Fibroblast of skin of right biceps (primary cell): ENCODE measurements around the gene KDF1.
A peak's percentile ranks its signal among the peaks of the same experiment; 100 is the strongest.

Source experiments
- DNase-seq: peaks from one replicate; pipeline ENCODE4 v3.0.0-alpha.2; 2013

The KDF1 gene

DNA sequence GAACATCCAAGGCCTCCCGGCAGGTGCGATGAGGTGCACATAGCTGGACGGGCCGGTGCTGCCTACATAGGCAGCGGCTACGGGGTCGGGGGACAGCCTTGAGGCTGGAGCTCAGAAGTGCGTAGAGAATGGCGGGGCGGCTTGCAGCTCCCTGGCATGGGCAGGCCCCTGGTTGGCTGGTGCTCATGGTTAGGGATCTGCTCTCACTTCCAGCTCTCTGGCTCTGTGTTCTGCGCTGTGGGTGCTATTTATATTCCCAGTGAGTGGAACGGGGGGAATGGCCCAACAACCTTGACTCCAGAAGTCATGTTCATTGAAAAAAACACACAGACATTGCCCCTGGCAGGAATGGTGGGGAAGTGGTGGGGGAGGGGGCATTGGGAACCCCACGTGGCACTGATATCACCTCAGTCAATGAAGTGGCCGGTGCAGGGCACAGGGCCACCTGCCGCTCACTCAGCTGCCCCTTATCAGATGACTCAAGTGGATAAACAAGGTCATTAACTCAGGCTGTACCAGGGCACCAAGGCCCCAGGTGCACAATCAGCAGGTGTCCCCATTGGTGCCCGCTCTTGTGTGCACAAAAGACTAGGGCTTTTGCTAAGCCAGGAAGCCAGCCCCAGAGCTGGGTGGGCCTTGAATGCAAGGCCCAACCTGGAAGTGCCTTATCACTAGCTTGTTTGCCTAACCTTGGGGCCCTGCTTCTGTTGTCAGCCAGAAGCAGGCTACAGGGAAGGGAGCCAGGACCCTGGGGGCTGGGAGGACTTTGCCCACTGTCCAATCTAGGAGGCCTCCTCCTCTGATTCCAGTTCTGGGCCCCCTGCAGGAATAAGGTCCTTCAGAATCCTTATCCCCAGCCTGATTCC is 46.3 kb downstream of the KDF1 start, which contains the start of gene NR0B2:
Gene NR0B2 (minus strand): TSS at position 222 of the 866 bp plus-strand sequence. CDS start 35 bp downstream, at position 187.
- DNase-seq = no peak

- DNase-seq = no peak
Measured at GRCh38 chr1:26913389-26913753, 46.9 kb downstream of the KDF1 start.

DNA sequence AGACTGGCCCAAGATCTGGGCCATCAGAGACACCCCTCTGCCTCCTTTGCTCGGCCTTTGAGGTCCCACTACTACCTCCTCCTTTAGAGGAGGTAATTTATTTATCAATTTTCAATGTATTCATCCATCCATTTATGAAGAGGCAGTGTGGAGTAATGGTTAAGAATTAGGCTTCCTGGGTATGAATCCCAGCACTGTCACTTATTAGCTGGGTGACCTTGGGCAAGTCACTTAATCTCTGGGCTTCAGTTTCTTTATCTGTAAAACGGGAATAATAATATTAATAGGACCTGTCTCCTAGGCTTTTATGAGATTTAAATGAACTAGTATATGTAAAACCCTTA is 48.1 kb downstream of the KDF1 start:
- no peak for DNase-seq

DNA sequence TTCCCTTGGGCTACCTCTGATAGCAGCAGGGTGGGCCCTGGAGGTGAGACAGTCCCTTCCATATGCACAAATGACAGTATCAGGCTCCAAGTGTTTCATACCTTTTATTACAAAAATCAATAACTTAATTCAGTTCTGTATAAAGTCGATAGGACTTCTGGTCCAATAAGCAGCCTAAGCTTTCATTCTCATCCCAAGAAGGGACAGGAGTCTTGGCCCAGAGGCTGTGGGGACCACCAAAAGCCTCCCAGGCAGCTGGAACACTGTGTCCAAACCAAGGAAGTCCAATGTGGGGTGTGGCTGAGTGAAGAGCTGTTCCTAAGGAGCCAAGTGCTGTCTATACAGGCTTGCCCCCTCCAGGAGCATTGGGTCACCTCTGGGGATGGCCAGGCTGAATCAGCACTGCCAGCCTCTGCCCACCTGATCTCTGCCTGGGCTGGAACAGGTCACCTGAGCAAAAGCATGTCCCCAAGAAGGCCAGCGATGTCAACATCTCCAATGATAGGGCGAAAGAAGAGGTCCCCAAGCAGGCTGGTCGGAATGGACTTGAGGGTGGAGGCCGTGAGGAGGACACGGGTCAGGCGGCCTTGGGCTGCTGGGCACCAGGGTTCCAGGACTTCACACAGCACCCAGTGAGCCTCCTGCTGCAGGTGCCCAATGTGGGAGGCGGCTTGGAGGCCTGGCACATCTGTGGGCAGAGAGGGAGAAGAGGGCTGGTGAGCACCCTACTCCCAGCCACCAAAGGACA is 48.7 kb downstream of the KDF1 start:
- DNase-seq = no peak

DNA sequence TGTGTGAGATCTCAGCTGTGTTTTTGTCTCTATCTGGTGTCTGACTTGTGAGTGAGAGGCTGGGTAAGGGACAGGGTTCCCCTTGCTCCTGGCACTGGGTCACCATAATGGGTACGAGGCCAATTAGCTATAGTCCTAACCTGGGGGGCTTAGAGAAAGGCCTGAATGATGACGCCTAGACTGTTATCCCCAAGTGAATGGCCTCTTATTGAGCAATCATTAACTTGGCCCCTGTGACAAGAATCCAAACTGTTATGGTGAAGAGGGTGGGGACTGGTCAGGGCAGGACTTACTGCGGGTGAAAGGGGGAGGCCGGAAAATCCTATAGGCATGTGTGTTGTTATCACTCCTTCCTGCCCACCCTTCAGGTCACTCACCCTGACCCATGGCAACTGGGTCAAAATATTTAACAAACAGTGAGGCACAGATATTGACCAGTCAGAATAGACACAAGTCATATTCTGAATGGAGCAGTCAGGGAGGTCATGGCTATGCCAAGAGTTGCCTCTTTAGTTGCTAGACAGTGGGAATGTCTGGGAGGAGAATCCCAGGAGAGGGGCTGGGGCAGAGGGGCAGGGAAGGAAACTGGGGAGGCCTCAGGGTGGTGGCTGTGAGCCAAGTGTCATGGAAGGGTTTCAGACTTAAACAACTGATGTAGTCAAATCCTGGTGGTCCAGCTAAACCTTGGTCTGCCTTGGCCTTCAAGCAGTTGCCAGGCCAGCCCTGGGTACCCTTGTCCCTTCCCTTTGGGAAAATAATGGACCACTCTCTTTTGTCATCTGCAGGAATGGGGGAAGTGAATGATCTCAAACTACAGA is 49.7 kb downstream of the KDF1 start:
- no peak for DNase-seq

DNA sequence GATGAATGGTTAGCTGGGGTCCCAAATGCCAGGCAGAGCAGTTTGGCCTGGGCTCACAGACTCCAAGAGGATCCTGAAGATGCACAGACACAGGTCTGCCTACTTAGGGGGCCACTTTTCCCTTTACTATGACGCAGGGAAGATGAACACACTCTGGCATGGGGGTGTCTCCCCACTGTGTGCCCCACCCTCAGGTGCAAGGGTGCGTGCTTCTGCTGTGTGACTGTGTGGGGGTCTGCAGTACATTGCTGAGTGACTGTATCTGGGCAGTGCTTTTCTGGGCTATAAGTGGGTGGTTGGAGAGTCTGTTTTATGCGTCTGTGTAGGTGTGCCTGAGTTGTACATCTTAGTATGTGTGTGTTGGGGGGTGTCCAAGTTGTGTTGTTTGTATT is 50.3 kb downstream of the KDF1 start:
- no peak for DNase-seq

DNA sequence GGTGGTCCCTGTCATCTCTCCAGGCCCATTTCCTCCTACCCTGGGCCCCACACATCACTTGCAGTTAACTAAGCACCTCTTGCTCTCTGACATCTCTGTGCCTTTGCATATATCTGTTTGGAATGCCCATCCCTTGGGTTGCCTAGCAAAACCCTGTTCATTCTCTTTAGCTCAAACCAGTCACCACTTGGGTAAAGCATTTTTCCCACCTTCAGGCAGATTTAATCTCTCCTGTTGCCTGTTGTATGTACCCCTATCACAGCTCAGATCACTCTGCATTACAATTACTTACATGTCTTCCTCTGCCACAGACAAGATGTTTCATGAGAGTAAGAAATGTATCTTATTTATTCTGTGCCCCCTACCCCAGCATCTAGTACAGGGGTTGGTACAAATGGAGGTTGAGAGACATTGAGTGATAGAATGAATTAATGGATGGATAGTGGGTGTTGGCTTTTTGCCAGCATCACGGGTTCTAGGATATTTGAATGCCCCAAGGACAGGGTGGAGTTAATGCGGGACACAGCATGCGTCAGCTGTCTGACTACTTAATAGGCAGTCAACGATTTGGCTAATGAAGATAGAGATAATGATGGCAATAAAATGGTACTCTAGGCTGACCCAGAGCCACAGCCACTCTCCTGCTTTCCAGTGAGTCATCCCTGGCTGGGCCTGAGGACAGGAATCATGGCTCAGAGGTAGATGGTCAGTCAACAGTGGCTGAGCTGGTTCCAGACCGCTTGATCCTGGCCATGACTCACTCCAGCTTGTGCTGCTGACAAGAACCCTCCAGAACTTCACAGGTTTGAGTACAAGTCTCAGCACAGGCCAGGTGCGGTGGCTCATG is 53.0 kb downstream of the KDF1 start:
- peak; percentile 43 for DNase-seq

- no peak for DNase-seq
Measured at GRCh38 chr1:26900815-26901511, 59.3 kb downstream of the KDF1 start.

DNA sequence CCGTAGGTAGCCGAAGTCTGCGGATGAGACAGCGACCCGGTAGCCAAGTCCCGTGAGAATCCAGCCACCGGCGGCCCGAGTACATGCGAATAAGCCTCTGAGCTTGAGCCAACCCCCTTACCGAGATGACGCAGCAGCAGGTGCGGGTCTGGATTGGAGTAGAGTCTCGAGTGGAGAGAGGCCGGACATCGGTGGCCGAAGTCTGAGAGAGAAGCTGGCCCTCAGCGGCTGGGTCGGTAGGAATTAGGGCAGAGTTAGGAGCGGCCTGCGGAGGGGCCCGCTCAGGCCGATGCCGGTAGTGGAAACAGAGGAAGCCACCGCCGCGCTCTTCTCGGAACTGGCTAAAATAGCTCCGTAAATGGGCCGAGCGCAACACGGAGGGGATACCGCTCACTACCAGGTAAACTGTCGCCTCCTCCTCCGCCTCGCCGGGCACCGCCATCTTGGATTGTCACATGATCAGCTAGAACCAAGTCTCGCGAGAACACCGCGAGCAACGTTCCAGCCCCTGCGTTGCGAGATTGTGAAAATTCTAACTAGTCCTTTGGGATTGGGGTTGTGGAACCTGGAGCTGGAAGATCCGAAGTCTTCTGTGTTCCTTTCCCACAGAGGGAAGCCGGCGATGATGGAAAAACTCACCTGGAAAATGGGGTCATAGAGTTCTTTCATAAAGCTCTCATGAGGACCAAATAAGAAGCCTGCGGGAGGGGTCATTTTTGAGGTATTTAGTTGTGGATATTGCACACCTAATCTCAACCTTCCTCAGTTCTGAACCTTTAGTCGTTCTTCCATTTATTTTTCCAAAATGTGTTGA is 60.1 kb downstream of the KDF1 start, which contains the start of gene GPATCH3:
Gene GPATCH3 (minus strand): TSS at position 467 of the 814 bp plus-strand sequence. CDS start 25 bp downstream, at position 442.
- DNase-seq = peak; percentile 94
